DOHH2 (cell line): ENCODE data around the gene OGFOD3.

ENCODE experiments used
- H3F3A ChIP-seq: fragments of 200-600 bp; sonication (generic), shearing (Covaris generic); 2 replicates; pipeline ENCODE4 v1.6.0; 2016; ENCODE audit warnings: antibody characterized with exemption, mild to moderate bottlenecking; ENCODE audit not compliant: control insufficient read depth, insufficient read depth
- H3K27ac ChIP-seq: fragments of 200-600 bp; sonication (generic); 2 replicates; pipeline ENCODE4 v1.5.1; 2014; ENCODE audit warnings: low read depth, mild to moderate bottlenecking, low read length, moderate library complexity
- H3K27me3 ChIP-seq: fragments of 200-600 bp; sonication (generic); 2 replicates; pipeline ENCODE4 v1.6.1; 2014; ENCODE audit warnings: mild to moderate bottlenecking, low read length, mixed read lengths; ENCODE audit not compliant: control insufficient read depth
- H3K36me3 ChIP-seq: fragments of 200-600 bp; sonication (generic); 2 replicates; pipeline ENCODE4 v1.6.1; 2014; ENCODE audit warnings: mild to moderate bottlenecking, low read length, moderate library complexity, mixed read lengths; ENCODE audit not compliant: control insufficient read depth
- H3K4me1 ChIP-seq: fragments of 200-600 bp; sonication (generic); 2 replicates; pipeline ENCODE4 v1.6.1; 2014; ENCODE audit warnings: mild to moderate bottlenecking, low read length, mixed read lengths; ENCODE audit not compliant: control insufficient read depth
- H3K4me2 ChIP-seq: fragments of 200-600 bp; sonication (generic); 2 replicates; pipeline ENCODE4 v1.6.0; 2014; ENCODE audit warnings: mild to moderate bottlenecking, low read length, moderate library complexity
- H3K4me3 ChIP-seq: fragments of 200-600 bp; sonication (generic); 2 replicates; pipeline ENCODE4 v1.5.1; 2014; ENCODE audit warnings: mild to moderate bottlenecking, low read length, mixed read lengths
- H3K79me2 ChIP-seq: fragments of 200-600 bp; sonication (generic); 2 replicates; pipeline ENCODE4 v1.6.1; 2014; ENCODE audit warnings: mild to moderate bottlenecking, low read length, mixed read lengths; ENCODE audit not compliant: control insufficient read depth
- H3K9me2 ChIP-seq: fragments of 200-600 bp; sonication (generic); replicated peaks from 2 replicates; pipeline ENCODE4 v1.6.1; 2014; ENCODE audit warnings: mild to moderate bottlenecking, low read length, mixed read lengths; ENCODE audit not compliant: control insufficient read depth
- H3K9me3 ChIP-seq: fragments of 200-600 bp; sonication (generic); 2 replicates; pipeline ENCODE4 v1.6.1; 2014; ENCODE audit warnings: antibody characterized with exemption, low read length, mixed read lengths; ENCODE audit not compliant: control insufficient read depth, insufficient read depth
- H4K20me1 ChIP-seq: fragments of 200-600 bp; sonication (generic); 2 replicates; pipeline ENCODE4 v1.6.0; 2014; ENCODE audit warnings: low read depth, mild to moderate bottlenecking, antibody characterized with exemption, low read length, moderate library complexity; ENCODE audit not compliant: control insufficient read depth, insufficient read depth
- EZH2phosphoT487 ChIP-seq: fragments of 200-600 bp; sonication (generic); IDR thresholded peaks from 2 replicates; pipeline ENCODE4 v1.6.1; 2017; ENCODE audit warnings: borderline replicate concordance, mild to moderate bottlenecking, antibody characterized with exemption, low read length, moderate library complexity, mixed read lengths
- TF ChIP-seq, protein P1 (sequence below): fragments of 200-600 bp; sonication (generic); IDR thresholded peaks from one replicate; pipeline ENCODE4 v1.5.1; 2014; ENCODE audit warnings: antibody characterized with exemption, mild to moderate bottlenecking, low read depth, low read length; ENCODE audit not compliant: poor library complexity, severe bottlenecking

The OGFOD3 gene

DNA sequence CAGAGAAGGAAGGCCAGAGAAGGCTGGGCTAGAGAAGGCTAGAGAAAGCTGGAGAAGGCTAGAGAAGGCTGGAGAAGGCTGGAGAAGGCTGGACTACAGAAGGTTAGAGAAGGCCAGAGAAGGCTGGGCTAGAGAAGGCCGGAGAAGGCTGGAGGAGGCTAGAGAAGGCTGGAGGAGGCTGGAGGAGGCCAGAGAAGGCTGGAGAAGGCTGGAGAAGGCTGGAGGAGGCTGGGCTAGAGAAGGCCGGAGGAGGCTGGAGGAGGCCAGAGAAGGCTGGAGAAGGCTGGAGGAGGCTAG lies 6.4 kb upstream of the OGFOD3 start:
- Histone ChIP-seq H3K4me1 (peaks cover 17% of the 10 kb centered on the region), H3F3A (no peaks in the 10 kb centered on the region), H3K9me2 (no peaks in the 10 kb centered on the region), H3K27me3 (no peaks in the 10 kb centered on the region), H3K79me2 (no peaks in the 10 kb centered on the region), H4K20me1 (peaks cover 5% of the 10 kb centered on the region; the same call in 1 of the 2 replicates), H3K4me3 (no peak overlapping the region), H3K4me2 (no peak overlapping the region), H3K27ac (no peak overlapping the region), H3K36me3 (peaks cover 6% of the 10 kb centered on the region), H3K9me3 (no peaks in the 10 kb centered on the region)
- no peak for TF ChIP-seq EZH2phosphoT487
- TF ChIP-seq, protein P1, sequence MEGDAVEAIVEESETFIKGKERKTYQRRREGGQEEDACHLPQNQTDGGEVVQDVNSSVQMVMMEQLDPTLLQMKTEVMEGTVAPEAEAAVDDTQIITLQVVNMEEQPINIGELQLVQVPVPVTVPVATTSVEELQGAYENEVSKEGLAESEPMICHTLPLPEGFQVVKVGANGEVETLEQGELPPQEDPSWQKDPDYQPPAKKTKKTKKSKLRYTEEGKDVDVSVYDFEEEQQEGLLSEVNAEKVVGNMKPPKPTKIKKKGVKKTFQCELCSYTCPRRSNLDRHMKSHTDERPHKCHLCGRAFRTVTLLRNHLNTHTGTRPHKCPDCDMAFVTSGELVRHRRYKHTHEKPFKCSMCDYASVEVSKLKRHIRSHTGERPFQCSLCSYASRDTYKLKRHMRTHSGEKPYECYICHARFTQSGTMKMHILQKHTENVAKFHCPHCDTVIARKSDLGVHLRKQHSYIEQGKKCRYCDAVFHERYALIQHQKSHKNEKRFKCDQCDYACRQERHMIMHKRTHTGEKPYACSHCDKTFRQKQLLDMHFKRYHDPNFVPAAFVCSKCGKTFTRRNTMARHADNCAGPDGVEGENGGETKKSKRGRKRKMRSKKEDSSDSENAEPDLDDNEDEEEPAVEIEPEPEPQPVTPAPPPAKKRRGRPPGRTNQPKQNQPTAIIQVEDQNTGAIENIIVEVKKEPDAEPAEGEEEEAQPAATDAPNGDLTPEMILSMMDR, result peak; percentile 7

DNA sequence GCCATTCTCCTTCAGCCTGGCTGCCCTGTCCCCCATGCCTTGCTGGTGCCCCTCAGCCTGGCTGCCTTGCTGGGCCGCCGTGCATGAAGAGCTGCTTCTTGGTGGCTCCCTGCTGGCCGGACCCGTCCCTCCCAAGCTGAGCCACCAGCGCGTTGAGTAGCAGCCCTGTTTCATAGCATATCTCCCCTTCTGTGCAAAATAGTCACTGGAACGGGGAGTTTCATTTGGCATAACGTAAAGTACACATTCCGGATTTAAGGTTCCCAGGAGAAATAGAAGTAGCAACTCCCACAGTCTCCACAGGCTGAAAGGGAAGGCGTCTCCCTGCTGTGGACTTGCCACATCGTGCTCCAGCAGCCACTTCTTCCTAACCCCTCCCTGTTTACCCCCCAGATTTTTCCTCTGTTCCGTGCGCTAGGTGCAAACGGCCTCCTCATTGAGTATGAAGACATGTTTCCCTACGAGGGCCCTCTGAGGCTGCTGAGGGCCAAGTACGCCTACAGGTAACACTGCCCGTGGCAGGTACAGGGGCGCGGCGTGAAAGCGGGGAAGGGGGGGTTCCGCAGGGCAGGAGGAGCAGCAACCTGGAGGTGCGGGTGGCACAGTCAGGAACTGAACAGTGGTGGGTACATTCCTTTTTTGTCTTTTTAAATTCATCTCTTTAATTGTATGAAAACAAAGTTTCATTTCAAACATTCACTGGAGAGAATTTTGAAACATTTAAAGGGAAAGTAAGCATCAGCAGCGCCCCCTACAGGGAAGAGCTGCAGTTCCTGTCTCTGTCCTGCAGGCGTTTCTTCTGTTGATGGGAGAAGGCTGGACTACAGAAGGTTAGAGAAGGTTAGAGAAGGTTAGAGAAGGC lies 5.8 kb upstream of the OGFOD3 start:
- Histone ChIP-seq H3K79me2 (peaks cover 4% of the 10 kb centered on the region), H3K36me3 (peaks cover 9% of the 10 kb centered on the region), H3K4me2 (no peak overlapping the region), H3K27me3 (no peaks in the 10 kb centered on the region), H4K20me1 (peaks cover 5% of the 10 kb centered on the region; the same call in 1 of the 2 replicates), H3K9me2 (no peaks in the 10 kb centered on the region), H3K9me3 (no peaks in the 10 kb centered on the region), H3K27ac (no peak overlapping the region), H3F3A (no peaks in the 10 kb centered on the region; the same call in 1 of the 2 replicates), H3K4me1 (peaks cover 17% of the 10 kb centered on the region), H3K4me3 (no peak overlapping the region)
- TF ChIP-seq, protein P1, result peak; percentile 97
- TF ChIP-seq EZH2phosphoT487, result no peak

DNA sequence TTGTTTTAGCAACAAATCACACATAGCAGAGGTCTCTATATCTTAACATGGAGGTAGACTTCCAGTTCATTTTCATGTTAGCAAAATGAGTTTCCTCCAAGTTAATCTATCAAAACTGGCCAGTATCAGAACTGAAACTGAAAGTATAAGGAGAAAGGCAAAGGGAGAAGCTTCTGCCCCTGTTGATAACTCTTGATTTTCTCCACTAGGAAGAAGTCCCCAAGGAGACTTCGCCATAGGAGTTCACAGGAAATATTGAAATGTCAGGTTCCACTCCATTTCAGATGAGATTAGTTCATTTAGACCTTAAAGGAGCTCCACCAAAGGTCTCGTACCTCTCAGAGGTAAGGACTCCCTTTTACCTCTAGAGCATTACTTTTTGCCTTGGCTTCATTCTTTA lies 1.2 kb upstream of the OGFOD3 start:
- Histone ChIP-seq H3K9me2 (no peaks in the 10 kb centered on the region), H3K9me3 (no peaks in the 10 kb centered on the region), H3K36me3 (peaks cover 9% of the 10 kb centered on the region), H3K4me2 (peak overlapping the region; percentile 96), H3K4me3 (peak overlapping the region; percentile 96), H3K27ac (no peak overlapping the region; the same call in 1 of the 2 replicates), H3K27me3 (no peaks in the 10 kb centered on the region), H3K79me2 (peaks cover 14% of the 10 kb centered on the region), H3K4me1 (peaks cover 17% of the 10 kb centered on the region), H4K20me1 (peaks cover 13% of the 10 kb centered on the region), H3F3A (no peaks in the 10 kb centered on the region; the same call in 1 of the 2 replicates)
- TF ChIP-seq, protein P1, result no peak
- TF ChIP-seq EZH2phosphoT487, result no peak
